Urothelium cell line (cell line): ENCODE data around the gene FAM120C.
A peak's percentile ranks its signal among the peaks of the same experiment; 100 is the strongest.

ENCODE experiments used
- DNase-seq: peaks from one replicate; pipeline ENCODE4 v3.0.0; 2011; ENCODE audit warnings: low spot score, mixed read lengths
- FAIRE-seq: peaks from 2 replicates; lab custom pipeline; 2011; peaks lifted over from hg19 to GRCh38; lab: Jason Lieb, UNC

FAM120C gene

DNA sequence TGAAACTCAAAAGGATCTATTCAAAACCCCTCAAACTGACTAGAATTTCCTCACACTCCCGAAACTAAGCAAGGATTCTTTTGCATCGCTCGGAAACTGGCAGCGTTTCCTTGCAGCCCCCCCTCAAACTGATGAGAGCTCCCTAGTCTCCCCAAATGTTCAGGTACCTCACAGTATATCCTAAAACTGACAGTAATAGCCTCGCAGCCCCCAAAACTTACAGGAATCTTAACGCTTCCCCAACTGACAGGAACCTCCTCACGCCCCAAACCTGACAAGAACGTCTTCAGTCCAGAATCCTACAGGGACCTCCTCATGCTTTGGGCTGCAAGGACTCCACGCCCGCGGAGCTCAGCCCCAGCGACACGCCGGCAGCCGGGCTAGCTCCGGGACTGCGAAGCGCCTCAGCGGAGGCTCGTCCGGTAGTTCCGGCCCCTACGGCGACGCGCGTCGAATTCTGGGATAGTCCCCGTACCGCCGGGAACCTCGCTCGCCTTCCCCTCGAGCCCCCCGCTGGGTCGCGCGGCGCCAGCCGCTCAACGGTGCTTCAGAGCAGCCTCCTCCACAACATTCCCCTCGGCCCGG is 139.4 kb downstream of the FAM120C start:
- DNase-seq (peak; percentile 18), FAIRE-seq (no peak)

DNA sequence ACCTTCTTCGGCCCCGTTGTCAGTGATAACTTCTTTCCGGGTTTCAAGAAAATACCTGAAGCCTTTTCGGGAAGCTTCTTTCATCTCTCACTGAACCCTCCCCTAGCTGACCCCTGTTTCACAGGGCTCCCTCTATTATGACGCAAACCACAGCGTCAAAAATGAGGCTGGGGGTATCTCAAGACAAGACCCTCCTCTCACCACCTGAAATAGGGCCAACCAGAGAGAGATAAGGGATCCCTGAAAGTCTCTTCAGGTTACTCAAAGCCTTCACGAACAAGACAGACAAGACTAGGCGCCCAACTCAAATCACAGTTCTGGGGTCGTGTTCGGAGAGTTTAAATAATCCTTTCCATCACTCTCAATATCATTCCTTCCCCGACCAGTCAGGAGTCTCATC is 140.0 kb downstream of the FAM120C start:
- FAIRE-seq (no peak), DNase-seq (no peak)

GRCh38 chrX:54042609-54043021 is 140.4 kb downstream of the FAM120C start:
- FAIRE-seq = no peak
- DNase-seq = peak; percentile 71

- DNase-seq (no peak), FAIRE-seq (no peak)
These were observed 152.7 kb downstream of the FAM120C start for GRCh38 chrX:54030329-54030728.

DNA sequence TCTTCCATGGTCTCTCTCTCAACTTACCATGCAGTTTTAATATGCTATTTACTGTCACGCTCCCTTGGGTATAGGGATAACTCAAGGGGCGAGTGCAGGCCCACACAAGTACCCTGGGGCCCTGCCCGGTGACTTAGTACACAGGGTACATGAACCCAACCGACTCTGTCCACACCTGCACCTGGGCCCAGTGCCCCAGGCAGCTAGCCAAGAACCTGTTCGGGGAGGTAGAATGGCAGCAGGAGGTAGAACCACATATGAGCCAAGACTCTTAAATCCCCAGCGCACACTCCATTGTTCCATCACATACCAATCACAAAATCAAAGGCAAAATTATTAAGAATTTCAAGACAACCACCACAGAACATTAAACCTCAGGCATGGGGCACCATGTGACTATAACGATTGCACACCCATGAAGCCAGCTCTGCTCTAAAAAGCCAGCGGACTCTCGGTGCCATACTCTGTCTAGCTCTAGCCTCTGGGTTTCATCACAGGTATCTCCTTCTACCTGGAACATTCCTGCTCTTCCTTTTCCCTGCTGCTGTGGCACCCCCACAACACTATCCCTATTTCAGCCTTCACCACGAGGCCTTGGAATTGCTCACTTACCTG is 153.4 kb downstream of the FAM120C start:
- no peak for DNase-seq
- FAIRE-seq = no peak

DNA sequence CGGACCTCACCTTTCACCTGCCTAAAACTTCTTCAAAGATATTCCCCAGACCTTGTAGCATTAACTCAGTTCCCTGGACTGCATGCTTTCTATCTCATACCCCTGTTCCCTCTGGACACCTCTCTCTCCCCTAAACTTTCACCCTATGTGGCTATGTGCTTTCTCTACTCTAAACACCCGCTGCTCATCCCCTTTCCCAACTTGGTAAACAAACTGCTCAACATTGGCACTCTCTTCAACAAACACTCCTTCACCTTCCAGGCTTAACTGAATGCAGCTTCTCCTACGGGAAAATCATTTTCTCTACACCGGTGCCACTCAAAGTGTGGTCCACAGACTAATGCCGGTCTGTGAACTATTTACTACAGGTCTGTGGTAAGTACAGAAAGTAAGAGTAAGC is 158.7 kb downstream of the FAM120C start:
- DNase-seq (no peak), FAIRE-seq (no peak)
